ENCODE results near the gene BMPR1B. TPM values are rescaled to one million over a fixed set of nuclear protein-coding genes. Genes with fewer than 3 reads are reported as not detected.

The BMPR1B gene
- total RNA-seq, 1 experiment from 2014 or later = 0.62 TPM

DNA sequence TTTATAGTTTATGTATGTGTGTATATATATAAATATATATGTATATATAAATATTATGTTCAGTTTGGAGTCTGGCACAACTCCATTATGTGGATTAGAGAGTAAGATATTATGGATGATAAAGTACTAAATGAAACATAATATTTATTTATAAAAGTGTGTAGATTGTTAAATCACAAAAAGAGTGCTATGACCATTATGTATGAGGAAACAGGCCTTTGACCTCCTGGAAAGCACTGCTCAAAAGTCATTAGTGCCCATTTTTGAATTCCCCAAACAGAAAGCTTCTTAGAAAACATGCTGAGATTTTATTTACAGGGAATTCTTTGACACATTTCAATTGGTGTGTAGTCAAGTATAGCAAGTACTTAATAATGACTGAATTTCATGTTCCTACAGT lies 399.8 kb downstream of the BMPR1B start:
- CTCF ChIA-PET = no interaction called here
- Histone ChIP-seq H3K36me3 (ENCODE audit: control insufficient read depth, insufficient read depth, low read length) (no peaks in the 10 kb centered on the region), H3K4me1 (ENCODE audit: control insufficient read depth, insufficient read depth, low read length) (no peaks in the 10 kb centered on the region; the same call in 1 of the 2 replicates), H3K27me3 (ENCODE audit: control insufficient read depth, insufficient read depth, low read length) (no peaks in the 10 kb centered on the region), H3K4me3 (ENCODE audit: low read depth in 2 of 2, low read length in 2 of 2) (no peak overlapping the region), H3K27ac (ENCODE audit: low read length) (no peak overlapping the region), H3K9me3 (ENCODE audit: control insufficient read depth, insufficient read depth, low read depth, low read length) (no peaks in the 10 kb centered on the region)
- BruUV-seq (replicated peaks) = no TSS peak
- in situ Hi-C loops (cut with HindIII; ENCODE audit: low pct_unique_long_range_greater_than_20kb, low sequenced_read_pairs) (no loop called here), intact Hi-C loops (cut with micrococcal nuclease; ENCODE audit: unreplicated experiment) (no loop called here)
- DNase-seq (ENCODE audit: low read depth, low spot score) (no peak), ATAC-seq (no peak)
- TF ChIP-seq POLR2AphosphoS5 (IDR thresholded peaks at IDR 0.05; ENCODE audit: low read depth, low read length) (no peak), TCF7L2 (IDR thresholded peaks at IDR 0.05; ENCODE audit: low read depth, low read length) (no peak), SIN3A (IDR thresholded peaks at IDR 0.05; ENCODE audit: borderline replicate concordance, insufficient read depth, low read depth, low read length) (no peak)
- TF ChIP-seq, protein P1, sequence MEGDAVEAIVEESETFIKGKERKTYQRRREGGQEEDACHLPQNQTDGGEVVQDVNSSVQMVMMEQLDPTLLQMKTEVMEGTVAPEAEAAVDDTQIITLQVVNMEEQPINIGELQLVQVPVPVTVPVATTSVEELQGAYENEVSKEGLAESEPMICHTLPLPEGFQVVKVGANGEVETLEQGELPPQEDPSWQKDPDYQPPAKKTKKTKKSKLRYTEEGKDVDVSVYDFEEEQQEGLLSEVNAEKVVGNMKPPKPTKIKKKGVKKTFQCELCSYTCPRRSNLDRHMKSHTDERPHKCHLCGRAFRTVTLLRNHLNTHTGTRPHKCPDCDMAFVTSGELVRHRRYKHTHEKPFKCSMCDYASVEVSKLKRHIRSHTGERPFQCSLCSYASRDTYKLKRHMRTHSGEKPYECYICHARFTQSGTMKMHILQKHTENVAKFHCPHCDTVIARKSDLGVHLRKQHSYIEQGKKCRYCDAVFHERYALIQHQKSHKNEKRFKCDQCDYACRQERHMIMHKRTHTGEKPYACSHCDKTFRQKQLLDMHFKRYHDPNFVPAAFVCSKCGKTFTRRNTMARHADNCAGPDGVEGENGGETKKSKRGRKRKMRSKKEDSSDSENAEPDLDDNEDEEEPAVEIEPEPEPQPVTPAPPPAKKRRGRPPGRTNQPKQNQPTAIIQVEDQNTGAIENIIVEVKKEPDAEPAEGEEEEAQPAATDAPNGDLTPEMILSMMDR (IDR thresholded peaks at IDR 0.05) = no peak
- TF ChIP-seq, protein P2, sequence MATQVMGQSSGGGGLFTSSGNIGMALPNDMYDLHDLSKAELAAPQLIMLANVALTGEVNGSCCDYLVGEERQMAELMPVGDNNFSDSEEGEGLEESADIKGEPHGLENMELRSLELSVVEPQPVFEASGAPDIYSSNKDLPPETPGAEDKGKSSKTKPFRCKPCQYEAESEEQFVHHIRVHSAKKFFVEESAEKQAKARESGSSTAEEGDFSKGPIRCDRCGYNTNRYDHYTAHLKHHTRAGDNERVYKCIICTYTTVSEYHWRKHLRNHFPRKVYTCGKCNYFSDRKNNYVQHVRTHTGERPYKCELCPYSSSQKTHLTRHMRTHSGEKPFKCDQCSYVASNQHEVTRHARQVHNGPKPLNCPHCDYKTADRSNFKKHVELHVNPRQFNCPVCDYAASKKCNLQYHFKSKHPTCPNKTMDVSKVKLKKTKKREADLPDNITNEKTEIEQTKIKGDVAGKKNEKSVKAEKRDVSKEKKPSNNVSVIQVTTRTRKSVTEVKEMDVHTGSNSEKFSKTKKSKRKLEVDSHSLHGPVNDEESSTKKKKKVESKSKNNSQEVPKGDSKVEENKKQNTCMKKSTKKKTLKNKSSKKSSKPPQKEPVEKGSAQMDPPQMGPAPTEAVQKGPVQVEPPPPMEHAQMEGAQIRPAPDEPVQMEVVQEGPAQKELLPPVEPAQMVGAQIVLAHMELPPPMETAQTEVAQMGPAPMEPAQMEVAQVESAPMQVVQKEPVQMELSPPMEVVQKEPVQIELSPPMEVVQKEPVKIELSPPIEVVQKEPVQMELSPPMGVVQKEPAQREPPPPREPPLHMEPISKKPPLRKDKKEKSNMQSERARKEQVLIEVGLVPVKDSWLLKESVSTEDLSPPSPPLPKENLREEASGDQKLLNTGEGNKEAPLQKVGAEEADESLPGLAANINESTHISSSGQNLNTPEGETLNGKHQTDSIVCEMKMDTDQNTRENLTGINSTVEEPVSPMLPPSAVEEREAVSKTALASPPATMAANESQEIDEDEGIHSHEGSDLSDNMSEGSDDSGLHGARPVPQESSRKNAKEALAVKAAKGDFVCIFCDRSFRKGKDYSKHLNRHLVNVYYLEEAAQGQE (IDR thresholded peaks at IDR 0.05; ENCODE audit: insufficient read depth in 1 of 2, low read depth in 2 of 2, low read length in 1 of 2) = no peak
- POLR2A ChIA-PET = no interaction called here

DNA sequence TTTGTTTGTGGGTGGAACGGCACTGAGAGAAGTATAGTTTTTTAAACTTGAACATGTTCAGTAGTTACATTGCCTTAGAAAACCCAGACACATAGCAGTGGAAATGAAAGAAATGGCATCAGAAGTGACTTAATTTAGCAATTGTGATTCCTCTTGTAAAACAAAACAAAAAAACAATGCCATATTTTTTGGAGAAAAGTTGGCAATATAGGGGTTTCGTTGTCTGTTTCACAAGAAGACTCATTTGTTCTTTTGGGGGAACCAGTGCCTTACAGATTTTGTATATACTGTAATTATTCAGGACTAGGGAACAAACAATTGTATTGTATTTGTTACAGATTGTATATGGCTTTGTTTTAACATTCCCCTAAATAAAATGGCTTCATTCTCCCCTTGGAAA lies 400.3 kb downstream of the BMPR1B start:
- H3K27ac ChIP-seq (ENCODE audit: low read length) = no peak overlapping the region
- no peak overlapping the region for H3K4me3 ChIP-seq (ENCODE audit: low read depth in 2 of 2, low read length in 2 of 2)
- intact Hi-C loops (cut with micrococcal nuclease; ENCODE audit: unreplicated experiment) = no loop called here
- no peaks in the 10 kb centered on the region; the same call in 1 of the 2 replicates for H3K4me1 ChIP-seq (ENCODE audit: control insufficient read depth, insufficient read depth, low read length)
- no peaks in the 10 kb centered on the region for H3K27me3 ChIP-seq (ENCODE audit: control insufficient read depth, insufficient read depth, low read length)
- ATAC-seq (no peak), DNase-seq (ENCODE audit: low read depth, low spot score) (no peak)
- TF ChIP-seq TCF7L2 (IDR thresholded peaks at IDR 0.05; ENCODE audit: low read depth, low read length) = no peak
- no peak for TF ChIP-seq POLR2AphosphoS5 (IDR thresholded peaks at IDR 0.05; ENCODE audit: low read depth, low read length)
- in situ Hi-C loops (cut with HindIII; ENCODE audit: low pct_unique_long_range_greater_than_20kb, low sequenced_read_pairs) = no loop called here
- no TSS peak for BruUV-seq (replicated peaks)
- H3K9me3 ChIP-seq (ENCODE audit: control insufficient read depth, insufficient read depth, low read depth, low read length) = no peaks in the 10 kb centered on the region
- ChIA-PET POLR2A (no interaction called here), CTCF (no interaction called here)
- no peaks in the 10 kb centered on the region for H3K36me3 ChIP-seq (ENCODE audit: control insufficient read depth, insufficient read depth, low read length)

DNA sequence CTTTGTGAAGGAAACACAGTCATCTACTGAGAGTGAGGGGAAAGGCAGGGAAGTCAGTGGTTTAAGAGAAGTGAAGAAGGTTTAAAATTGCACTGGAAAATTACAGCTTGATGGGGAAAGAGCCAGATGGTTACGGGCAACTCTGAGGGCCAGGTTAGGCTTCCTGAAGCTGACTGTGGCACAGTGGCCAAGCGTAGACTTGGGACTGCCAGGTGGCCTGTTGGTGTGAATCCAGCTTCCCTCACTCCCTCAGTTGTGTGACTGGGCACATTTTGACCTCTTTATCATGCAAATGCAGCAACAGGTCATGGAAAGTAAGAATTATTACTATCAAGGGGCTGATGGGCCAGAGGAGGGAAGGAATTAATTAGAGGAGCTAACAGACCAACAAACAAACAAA lies 400.9 kb downstream of the BMPR1B start:
- no peaks in the 10 kb centered on the region for H3K36me3 ChIP-seq (ENCODE audit: control insufficient read depth, insufficient read depth, low read length)
- H3K27ac ChIP-seq (ENCODE audit: low read length) = no peak overlapping the region
- H3K9me3 ChIP-seq (ENCODE audit: control insufficient read depth, insufficient read depth, low read depth, low read length) = no peaks in the 10 kb centered on the region
- ATAC-seq = no peak
- in situ Hi-C loops (cut with HindIII; ENCODE audit: low pct_unique_long_range_greater_than_20kb, low sequenced_read_pairs) (no loop called here), intact Hi-C loops (cut with micrococcal nuclease; ENCODE audit: unreplicated experiment) (no loop called here)
- ChIA-PET POLR2A (no interaction called here), CTCF (no interaction called here)
- H3K4me3 ChIP-seq (ENCODE audit: low read depth in 2 of 2, low read length in 2 of 2) = no peak overlapping the region
- no peak for TF ChIP-seq TCF7L2 (IDR thresholded peaks at IDR 0.05; ENCODE audit: low read depth, low read length)
- TF ChIP-seq, protein P2 (IDR thresholded peaks at IDR 0.05; ENCODE audit: insufficient read depth in 1 of 2, low read depth in 2 of 2, low read length in 1 of 2) = no peak
- TF ChIP-seq POLR2AphosphoS5 (IDR thresholded peaks at IDR 0.05; ENCODE audit: low read depth, low read length) = no peak
- TF ChIP-seq SIN3A (IDR thresholded peaks at IDR 0.05; ENCODE audit: borderline replicate concordance, insufficient read depth, low read depth, low read length) = no peak
- TF ChIP-seq, protein P1 (IDR thresholded peaks at IDR 0.05) = no peak
- no peaks in the 10 kb centered on the region for H3K27me3 ChIP-seq (ENCODE audit: control insufficient read depth, insufficient read depth, low read length)
- no TSS peak for BruUV-seq (replicated peaks)
- H3K4me1 ChIP-seq (ENCODE audit: control insufficient read depth, insufficient read depth, low read length) = no peaks in the 10 kb centered on the region; the same call in 1 of the 2 replicates
- DNase-seq (ENCODE audit: low read depth, low spot score) = no peak
